ENCODE results near the gene ATF5.

DNA sequence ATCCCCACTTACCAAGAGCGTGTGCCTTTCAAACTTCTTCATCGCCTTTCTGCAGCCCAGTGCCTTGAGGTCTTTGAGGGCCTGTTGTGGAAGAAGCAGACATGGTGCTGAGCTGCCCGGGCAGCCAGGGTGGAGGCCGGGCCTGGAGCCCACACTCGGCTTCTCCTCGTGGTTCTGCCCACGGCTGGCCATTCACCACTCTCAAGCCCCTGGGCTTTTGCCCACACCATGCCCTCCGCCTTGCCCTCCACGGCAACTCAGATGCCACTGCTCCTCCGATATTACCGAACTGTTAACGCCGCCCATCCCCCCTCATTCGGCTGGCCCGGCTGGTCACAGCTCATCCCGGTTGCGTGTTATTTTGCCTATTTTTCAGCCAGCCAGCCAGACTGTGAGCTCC is 37.6 kb upstream of the ATF5 start:
- TF ChIP-seq EZH2 (IDR thresholded peaks at IDR 0.05; ENCODE audit: low read depth, low read length, severe bottlenecking) (no peak), CEBPB (IDR thresholded peaks at IDR 0.05; ENCODE audit: low read depth, low read length) (no peak), POLR2AphosphoS5 (IDR thresholded peaks at IDR 0.05; ENCODE audit: low read depth, low read length) (no peak), TEAD4 (IDR thresholded peaks at IDR 0.05; ENCODE audit: low read depth, low read length) (no peak), YY1 (IDR thresholded peaks at IDR 0.05; ENCODE audit: low read depth, low read length) (no peak), SIN3A (conservative IDR thresholded peaks at IDR 0.05 in 1 of 2, IDR thresholded peaks at IDR 0.05 in 1 of 2; ENCODE audit: low read depth in 1 of 2, low read length in 2 of 2) (no peak)
- TF ChIP-seq, protein P1, sequence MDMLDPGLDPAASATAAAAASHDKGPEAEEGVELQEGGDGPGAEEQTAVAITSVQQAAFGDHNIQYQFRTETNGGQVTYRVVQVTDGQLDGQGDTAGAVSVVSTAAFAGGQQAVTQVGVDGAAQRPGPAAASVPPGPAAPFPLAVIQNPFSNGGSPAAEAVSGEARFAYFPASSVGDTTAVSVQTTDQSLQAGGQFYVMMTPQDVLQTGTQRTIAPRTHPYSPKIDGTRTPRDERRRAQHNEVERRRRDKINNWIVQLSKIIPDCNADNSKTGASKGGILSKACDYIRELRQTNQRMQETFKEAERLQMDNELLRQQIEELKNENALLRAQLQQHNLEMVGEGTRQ (IDR thresholded peaks at IDR 0.05; ENCODE audit: low read length) = no peak
- TF ChIP-seq, protein P2, sequence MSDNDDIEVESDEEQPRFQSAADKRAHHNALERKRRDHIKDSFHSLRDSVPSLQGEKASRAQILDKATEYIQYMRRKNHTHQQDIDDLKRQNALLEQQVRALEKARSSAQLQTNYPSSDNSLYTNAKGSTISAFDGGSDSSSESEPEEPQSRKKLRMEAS (IDR thresholded peaks at IDR 0.05) = no peak
- TF ChIP-seq, protein P3, sequence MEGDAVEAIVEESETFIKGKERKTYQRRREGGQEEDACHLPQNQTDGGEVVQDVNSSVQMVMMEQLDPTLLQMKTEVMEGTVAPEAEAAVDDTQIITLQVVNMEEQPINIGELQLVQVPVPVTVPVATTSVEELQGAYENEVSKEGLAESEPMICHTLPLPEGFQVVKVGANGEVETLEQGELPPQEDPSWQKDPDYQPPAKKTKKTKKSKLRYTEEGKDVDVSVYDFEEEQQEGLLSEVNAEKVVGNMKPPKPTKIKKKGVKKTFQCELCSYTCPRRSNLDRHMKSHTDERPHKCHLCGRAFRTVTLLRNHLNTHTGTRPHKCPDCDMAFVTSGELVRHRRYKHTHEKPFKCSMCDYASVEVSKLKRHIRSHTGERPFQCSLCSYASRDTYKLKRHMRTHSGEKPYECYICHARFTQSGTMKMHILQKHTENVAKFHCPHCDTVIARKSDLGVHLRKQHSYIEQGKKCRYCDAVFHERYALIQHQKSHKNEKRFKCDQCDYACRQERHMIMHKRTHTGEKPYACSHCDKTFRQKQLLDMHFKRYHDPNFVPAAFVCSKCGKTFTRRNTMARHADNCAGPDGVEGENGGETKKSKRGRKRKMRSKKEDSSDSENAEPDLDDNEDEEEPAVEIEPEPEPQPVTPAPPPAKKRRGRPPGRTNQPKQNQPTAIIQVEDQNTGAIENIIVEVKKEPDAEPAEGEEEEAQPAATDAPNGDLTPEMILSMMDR (IDR thresholded peaks at IDR 0.05; ENCODE audit: control extremely low read depth in 1 of 3, insufficient read depth in 1 of 3, low read depth in 1 of 3, low read length in 3 of 3) = no peak
- TF ChIP-seq, protein P4, sequence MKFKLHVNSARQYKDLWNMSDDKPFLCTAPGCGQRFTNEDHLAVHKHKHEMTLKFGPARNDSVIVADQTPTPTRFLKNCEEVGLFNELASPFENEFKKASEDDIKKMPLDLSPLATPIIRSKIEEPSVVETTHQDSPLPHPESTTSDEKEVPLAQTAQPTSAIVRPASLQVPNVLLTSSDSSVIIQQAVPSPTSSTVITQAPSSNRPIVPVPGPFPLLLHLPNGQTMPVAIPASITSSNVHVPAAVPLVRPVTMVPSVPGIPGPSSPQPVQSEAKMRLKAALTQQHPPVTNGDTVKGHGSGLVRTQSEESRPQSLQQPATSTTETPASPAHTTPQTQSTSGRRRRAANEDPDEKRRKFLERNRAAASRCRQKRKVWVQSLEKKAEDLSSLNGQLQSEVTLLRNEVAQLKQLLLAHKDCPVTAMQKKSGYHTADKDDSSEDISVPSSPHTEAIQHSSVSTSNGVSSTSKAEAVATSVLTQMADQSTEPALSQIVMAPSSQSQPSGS (IDR thresholded peaks at IDR 0.05; ENCODE audit: low read length) = no peak

Measured in H1 (cell line).